HG02870 (cell line): ENCODE data around the gene ZSWIM5.
A peak's percentile ranks its signal among the peaks of the same experiment; 100 is the strongest.
"Not testable (repeated sequence)": the region's sequence is repeated elsewhere in the genome, so short reads cannot be mapped to it uniquely, and the experiment has no call there.

Experiments used
- ATAC-seq: cut with Tn5 transposase; IDR thresholded peaks from one replicate; pipeline ENCODE4 v1.9.1; 2021; ENCODE audit warnings: mild to moderate bottlenecking, moderate library complexity; ENCODE audit not compliant: unreplicated experiment

The ZSWIM5 gene

GRCh38 chr1:45008516-45008915 is 197.9 kb downstream of the ZSWIM5 start:
- no peak for ATAC-seq

DNA sequence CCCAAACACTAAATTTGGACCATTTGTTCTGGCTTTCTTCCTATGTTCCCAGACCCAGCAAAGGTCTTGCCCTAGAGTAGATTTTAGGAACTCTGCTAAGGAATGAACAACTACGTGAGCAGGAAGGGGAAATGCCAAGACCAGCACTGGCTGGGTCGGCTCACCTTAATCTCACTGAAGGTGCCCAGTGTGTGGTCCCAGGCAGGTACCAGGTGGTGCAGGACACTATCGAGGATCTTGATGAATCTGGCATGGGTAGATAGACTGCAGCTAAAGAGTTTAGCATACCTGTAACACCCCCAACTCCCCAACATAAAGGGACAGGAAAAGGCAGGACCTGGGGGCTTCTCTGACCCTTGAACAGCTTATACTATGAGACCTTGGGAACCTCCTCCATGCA is 198.3 kb downstream of the ZSWIM5 start:
- no peak for ATAC-seq

GRCh38 chr1:45007311-45007710 is 199.1 kb downstream of the ZSWIM5 start:
- no peak for ATAC-seq

GRCh38 chr1:45005761-45006160 is 200.6 kb downstream of the ZSWIM5 start:
- no peak for ATAC-seq

DNA sequence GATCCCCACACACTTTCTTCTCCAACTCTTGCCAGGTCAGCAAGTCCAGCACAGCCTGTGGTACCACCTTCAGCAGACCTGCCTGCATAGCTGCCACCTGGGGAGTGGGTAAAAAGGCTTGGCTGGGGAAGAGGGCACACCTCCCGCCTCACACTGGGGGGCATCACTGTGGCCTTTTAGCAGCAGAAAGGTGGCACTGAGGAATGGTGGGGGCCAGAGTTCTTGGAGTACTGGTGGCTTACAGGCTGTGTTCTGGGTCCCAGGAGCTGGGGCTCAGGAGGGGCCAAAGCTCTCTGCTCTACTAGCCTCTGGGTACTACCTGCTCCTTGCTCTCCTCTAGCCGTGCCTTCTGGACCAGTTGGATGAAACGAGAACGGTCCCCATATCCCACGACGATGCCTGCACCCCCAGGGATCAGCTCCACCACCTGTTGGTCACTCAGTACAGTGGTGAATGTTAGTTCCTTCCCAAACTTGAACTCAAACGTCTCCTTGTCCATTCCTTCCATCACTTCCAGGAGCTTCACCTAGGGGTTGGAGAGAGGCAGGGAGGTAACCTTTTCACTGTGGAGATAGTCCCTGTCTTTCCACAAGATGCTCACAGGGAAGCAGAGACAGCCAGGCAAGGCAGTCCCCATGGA is 202.0 kb downstream of the ZSWIM5 start:
- no peak for ATAC-seq

GRCh38 chr1:45003741-45004140 is 202.7 kb downstream of the ZSWIM5 start:
- no peak for ATAC-seq

GRCh38 chr1:45002650-45003645 is 203.5 kb downstream of the ZSWIM5 start:
- ATAC-seq, result no peak

DNA sequence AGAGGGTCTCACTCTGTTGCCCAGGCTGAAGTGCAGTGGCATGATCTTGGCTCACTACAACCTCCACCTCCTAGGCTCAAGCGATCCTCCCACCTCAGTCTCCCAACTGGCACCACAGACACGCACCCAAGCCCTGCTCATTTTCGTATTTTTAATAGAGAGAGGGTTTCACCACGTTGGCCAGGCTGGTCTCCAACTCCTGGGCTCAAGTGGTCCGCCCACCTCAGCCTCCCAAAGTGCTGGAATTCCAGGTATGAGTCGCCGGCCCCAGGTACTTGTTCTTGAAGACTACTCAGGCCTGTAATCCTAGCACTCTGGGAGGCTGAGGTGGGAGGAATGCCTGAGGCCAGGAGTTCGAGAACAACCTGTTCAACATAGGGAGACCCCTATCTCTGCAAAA is 204.8 kb downstream of the ZSWIM5 start:
- not testable (repeated sequence) for ATAC-seq

GRCh38 chr1:45001011-45001481 is 205.4 kb downstream of the ZSWIM5 start:
- no peak for ATAC-seq

- ATAC-seq, result no peak
Measured at GRCh38 chr1:44999232-44999631, 207.2 kb downstream of the ZSWIM5 start.

GRCh38 chr1:44995467-44996238 is 210.8 kb downstream of the ZSWIM5 start:
- ATAC-seq, result no peak

DNA sequence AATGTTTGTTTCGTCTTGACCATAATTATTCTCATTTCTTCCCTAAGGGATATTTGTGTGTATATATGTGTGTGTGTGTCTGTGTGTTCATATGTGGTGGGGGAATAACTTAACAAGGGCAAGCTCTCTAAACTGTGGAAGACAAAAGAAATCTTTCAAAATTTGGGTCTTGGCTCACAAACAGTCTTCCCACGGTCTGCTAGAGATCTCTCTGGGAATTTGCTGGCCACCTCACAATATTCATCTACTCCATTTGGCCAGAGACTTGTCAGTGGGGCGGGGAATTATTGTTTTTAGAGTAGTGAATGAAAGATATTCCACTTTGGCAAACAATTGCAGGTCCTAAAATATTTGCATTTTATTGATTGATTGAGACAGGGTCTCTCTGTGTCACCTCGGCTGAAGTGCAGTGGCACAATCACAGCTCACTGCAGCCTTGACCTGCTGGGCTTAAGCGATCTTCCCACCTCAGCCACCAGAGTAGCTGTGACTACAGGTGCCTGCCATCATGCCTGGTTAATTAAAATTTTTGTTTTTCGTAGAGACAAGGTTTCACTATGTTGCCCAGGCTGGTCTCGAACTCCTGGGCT is 212.0 kb downstream of the ZSWIM5 start:
- no peak for ATAC-seq

GRCh38 chr1:44988531-44989156 is 217.8 kb downstream of the ZSWIM5 start:
- no peak for ATAC-seq

- ATAC-seq, result peak; percentile 10
Measured at GRCh38 chr1:44985747-44986359, 220.6 kb downstream of the ZSWIM5 start.

- not testable (repeated sequence) for ATAC-seq
Measured at GRCh38 chr1:44977372-44977771, 229.0 kb downstream of the ZSWIM5 start.

DNA sequence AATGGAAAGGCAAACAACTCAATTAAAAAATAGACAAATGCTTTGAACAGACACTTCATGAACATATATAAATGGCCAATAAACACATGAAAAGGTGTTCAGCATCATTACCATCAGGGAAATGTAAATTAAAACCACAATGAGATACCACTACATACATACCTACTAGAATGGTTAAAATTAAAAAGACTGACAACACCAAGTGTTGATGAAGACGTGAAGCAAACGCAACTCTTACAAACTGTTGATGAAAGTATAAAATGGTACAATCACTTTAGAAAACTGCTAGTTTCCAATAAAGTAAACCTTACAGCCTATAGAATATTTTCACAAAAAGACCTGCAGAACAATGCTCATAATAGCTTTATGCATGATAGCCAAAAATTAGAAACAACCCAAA is 230.2 kb downstream of the ZSWIM5 start:
- no peak for ATAC-seq

GRCh38 chr1:44973645-44974044 is 232.8 kb downstream of the ZSWIM5 start:
- ATAC-seq, result no peak

DNA sequence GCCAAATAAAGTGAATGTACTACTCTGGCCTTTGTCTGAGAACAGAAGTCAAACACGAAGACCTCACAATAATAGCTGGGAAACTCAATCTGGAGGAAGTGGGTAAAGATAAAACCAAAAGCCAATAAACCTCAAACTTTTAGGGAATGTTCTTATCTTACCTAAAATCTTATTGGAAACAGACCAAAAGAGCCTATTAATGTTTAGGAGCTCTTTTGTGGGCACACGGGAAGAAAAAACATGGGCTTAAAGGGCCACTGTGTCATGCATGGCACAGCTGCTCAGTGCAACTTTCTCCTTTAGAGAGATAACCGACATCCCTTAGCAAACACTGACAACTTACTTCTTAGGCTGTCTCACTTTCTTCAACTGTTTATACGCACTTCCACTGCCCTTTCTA is 236.1 kb downstream of the ZSWIM5 start:
- no peak for ATAC-seq
